ENCODE data around the gene RPL4.

DNA sequence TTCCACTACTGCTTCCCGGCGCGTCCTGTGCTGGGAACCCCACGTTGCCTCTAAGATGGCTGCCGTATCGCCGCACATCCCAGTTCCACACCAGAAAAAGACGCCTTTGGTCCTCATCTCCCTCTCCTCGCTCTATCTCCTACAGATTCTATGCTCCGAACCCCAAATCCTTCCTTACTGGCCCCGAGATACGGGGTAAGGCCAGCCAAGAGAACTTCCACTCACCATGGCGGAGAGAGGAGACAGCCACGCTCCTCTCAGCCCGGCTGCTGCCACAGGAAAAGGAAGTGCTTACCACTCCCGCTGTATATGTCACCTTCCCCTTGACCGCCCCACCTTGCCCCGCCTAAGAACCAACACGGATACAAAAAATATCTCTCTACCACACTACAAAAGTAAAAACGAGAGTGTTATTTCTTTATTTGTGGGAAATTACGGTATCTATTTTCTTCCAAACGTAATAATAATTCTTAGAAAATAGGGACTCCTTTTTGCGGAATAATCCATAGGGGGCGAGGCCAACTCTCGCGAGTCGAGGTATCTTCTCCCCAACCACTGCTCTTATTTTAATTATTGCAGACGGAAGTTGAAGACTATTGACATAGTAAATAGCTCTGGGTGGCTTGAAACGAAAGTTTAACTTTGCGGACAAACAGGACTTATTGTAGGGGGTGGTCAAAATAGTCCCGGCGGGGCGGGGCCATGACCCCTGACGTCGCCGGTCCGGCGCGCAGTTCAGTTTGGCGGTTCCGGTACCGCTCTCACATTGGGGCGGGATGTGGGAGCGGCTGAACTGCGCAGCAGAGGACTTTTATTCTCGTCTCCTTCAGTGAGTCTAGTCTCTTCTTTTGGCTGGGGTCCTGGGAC, at the start of gene RPL4, which contains the start of gene ZWILCH:
- TF ChIP-seq GLIS3 (CRISPR knock-in tag; IDR thresholded peaks at IDR 0.05) (no peak), TOX (CRISPR knock-in tag; IDR thresholded peaks at IDR 0.05; ENCODE audit: borderline replicate concordance) (peak; percentile 50; the same call in 1 of the 2 replicates), ZFP3 (CRISPR knock-in tag; IDR thresholded peaks at IDR 0.05) (no peak), SNAI2 (CRISPR knock-in tag; IDR thresholded peaks at IDR 0.05) (no peak), ZNF8 (CRISPR knock-in tag; IDR thresholded peaks at IDR 0.05) (no peak), CSDC2 (CRISPR knock-in tag; IDR thresholded peaks at IDR 0.05) (no peak)
- TF ChIP-seq, protein P1, sequence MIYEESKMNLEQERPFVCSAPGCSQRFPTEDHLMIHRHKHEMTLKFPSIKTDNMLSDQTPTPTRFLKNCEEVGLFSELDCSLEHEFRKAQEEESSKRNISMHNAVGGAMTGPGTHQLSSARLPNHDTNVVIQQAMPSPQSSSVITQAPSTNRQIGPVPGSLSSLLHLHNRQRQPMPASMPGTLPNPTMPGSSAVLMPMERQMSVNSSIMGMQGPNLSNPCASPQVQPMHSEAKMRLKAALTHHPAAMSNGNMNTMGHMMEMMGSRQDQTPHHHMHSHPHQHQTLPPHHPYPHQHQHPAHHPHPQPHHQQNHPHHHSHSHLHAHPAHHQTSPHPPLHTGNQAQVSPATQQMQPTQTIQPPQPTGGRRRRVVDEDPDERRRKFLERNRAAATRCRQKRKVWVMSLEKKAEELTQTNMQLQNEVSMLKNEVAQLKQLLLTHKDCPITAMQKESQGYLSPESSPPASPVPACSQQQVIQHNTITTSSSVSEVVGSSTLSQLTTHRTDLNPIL (CRISPR knock-in tag; IDR thresholded peaks at IDR 0.05; ENCODE audit: low read depth), result no peak
- TF ChIP-seq, protein P2, sequence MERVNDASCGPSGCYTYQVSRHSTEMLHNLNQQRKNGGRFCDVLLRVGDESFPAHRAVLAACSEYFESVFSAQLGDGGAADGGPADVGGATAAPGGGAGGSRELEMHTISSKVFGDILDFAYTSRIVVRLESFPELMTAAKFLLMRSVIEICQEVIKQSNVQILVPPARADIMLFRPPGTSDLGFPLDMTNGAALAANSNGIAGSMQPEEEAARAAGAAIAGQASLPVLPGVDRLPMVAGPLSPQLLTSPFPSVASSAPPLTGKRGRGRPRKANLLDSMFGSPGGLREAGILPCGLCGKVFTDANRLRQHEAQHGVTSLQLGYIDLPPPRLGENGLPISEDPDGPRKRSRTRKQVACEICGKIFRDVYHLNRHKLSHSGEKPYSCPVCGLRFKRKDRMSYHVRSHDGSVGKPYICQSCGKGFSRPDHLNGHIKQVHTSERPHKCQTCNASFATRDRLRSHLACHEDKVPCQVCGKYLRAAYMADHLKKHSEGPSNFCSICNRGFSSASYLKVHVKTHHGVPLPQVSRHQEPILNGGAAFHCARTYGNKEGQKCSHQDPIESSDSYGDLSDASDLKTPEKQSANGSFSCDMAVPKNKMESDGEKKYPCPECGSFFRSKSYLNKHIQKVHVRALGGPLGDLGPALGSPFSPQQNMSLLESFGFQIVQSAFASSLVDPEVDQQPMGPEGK (CRISPR knock-in tag; IDR thresholded peaks at IDR 0.05; ENCODE audit: borderline replicate concordance), result no peak; the same call in 1 of the 2 replicates
- TF ChIP-seq, protein P3, sequence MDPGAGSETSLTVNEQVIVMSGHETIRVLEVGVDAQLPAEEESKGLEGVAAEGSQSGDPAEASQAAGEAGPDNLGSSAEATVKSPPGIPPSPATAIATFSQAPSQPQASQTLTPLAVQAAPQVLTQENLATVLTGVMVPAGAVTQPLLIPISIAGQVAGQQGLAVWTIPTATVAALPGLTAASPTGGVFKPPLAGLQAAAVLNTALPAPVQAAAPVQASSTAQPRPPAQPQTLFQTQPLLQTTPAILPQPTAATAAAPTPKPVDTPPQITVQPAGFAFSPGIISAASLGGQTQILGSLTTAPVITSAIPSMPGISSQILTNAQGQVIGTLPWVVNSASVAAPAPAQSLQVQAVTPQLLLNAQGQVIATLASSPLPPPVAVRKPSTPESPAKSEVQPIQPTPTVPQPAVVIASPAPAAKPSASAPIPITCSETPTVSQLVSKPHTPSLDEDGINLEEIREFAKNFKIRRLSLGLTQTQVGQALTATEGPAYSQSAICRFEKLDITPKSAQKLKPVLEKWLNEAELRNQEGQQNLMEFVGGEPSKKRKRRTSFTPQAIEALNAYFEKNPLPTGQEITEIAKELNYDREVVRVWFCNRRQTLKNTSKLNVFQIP (CRISPR knock-in tag; IDR thresholded peaks at IDR 0.05; ENCODE audit: borderline replicate concordance, low read depth), result peak; percentile 55; the same call in 1 of the 2 replicates
